ENCODE data around the gene RFPL4A.

The RFPL4A gene

GRCh38 chr19:55812449-55812848 is 53.6 kb downstream of the RFPL4A start:
- FAIRE-seq (no peak), DNase-seq (ENCODE audit: insufficient read length) (no peak)
- TF ChIP-seq POLR2AphosphoS5 (IDR thresholded peaks at IDR 0.05; ENCODE audit: low read depth, low read length): no peak
- no peak for TF ChIP-seq POLR2A (IDR thresholded peaks at IDR 0.05; ENCODE audit: low read depth, low read length)
- TF ChIP-seq TAF1 (IDR thresholded peaks at IDR 0.05; ENCODE audit: borderline replicate concordance, low read depth, low read length): no peak

All from GM12892 (cell line).